ENCODE results near the gene PEX14.
"Not testable (repeated sequence)": the region's sequence is repeated elsewhere in the genome, so short reads cannot be mapped to it uniquely, and the experiment has no call there.

PEX14 gene

GRCh38 chr1:10497109-10497508 is 22.4 kb downstream of the PEX14 start:
- no peak for DNase-seq

GRCh38 chr1:10498231-10498630 is 23.5 kb downstream of the PEX14 start:
- DNase-seq, result no peak

GRCh38 chr1:10502206-10502605 is 27.5 kb downstream of the PEX14 start:
- no peak for DNase-seq

GRCh38 chr1:10504249-10504648 is 29.5 kb downstream of the PEX14 start:
- DNase-seq, result no peak

- not testable (repeated sequence) for DNase-seq
Observed at GRCh38 chr1:10506046-10506676, 31.4 kb downstream of the PEX14 start.

GRCh38 chr1:10506677-10507047 is 31.9 kb downstream of the PEX14 start:
- no peak for DNase-seq

GRCh38 chr1:10507111-10507879 is 32.5 kb downstream of the PEX14 start:
- peak; percentile 80 for DNase-seq

- peak; percentile 65 for DNase-seq
Observed at GRCh38 chr1:10508511-10508951, 33.8 kb downstream of the PEX14 start.

- DNase-seq, result no peak
Observed at GRCh38 chr1:10509809-10510509, 35.2 kb downstream of the PEX14 start.

GRCh38 chr1:10510520-10511493 is 36.1 kb downstream of the PEX14 start:
- DNase-seq, result peak; percentile 60

- no peak for DNase-seq
Observed at GRCh38 chr1:10511494-10511885, 36.7 kb downstream of the PEX14 start.

GRCh38 chr1:10513199-10513598 is 38.4 kb downstream of the PEX14 start:
- no peak for DNase-seq

- peak; percentile 91 for DNase-seq
Observed at GRCh38 chr1:10514490-10515235, 39.9 kb downstream of the PEX14 start.

GRCh38 chr1:10515301-10515975 is 40.7 kb downstream of the PEX14 start:
- no peak for DNase-seq

- DNase-seq, result no peak
Observed at GRCh38 chr1:10515976-10516750, 41.4 kb downstream of the PEX14 start.

- no peak for DNase-seq
Observed at GRCh38 chr1:10516925-10517676, 42.4 kb downstream of the PEX14 start.

GRCh38 chr1:10517677-10517982 is 42.9 kb downstream of the PEX14 start:
- DNase-seq, result no peak

GRCh38 chr1:10519016-10519417 is 44.3 kb downstream of the PEX14 start:
- DNase-seq, result peak; percentile 97

GRCh38 chr1:10520497-10520896 is 45.7 kb downstream of the PEX14 start:
- no peak for DNase-seq

GRCh38 chr1:10520952-10521351 is 46.2 kb downstream of the PEX14 start:
- DNase-seq, result no peak

Data from NCI-H510A (cell line).